Measurements from ENCODE around the gene ADCY9. TPM values are rescaled to one million over a fixed set of nuclear protein-coding genes. Genes with fewer than 3 reads are reported as not detected.

Gene ADCY9
- total RNA-seq, 1 donor from 2014 or later, result 19.4 TPM

Other genes with a start within 250 kb of the ADCY9 start
- 19.2 and 21.4 TPM in 2 replicates for gene CREBBP, start 235.7 kb downstream of the ADCY9 start, total RNA-seq
- 0.37 and 0.51 TPM in 2 replicates for gene SRL, start 125.6 kb upstream of the ADCY9 start, total RNA-seq
- gene TFAP4, start 156.6 kb upstream of the ADCY9 start, total RNA-seq, result 4.1 and 7.3 TPM in 2 replicates
- 0.79 and 1.2 TPM in 2 replicates for gene GLIS2, start 199.6 kb upstream of the ADCY9 start, total RNA-seq
- 11.6 and 15.5 TPM in 2 replicates for gene PAM16, start 234.9 kb upstream of the ADCY9 start, total RNA-seq